HCT116 (cell line): ENCODE measurements around the gene PRPH. TPM values are rescaled to one million over a fixed set of nuclear protein-coding genes. Genes with fewer than 3 reads are reported as not detected.
"Not testable (repeated sequence)": the region's sequence is repeated elsewhere in the genome, so short reads cannot be mapped to it uniquely, and the experiment has no call there.

Experiments
- ATAC-seq: fragments of 200-7000 bp; cut with Tn5 transposase; 2 replicates; pipeline ENCODE4 v1.9.1; 2020; ENCODE audit warnings: mild to moderate bottlenecking, moderate library complexity
- BruUV-seq: library from RNA; stranded (reverse); fragments of 400-500 nt; replicated peaks from 2 replicates; lab custom pipeline; 2021; lab: Mats Ljungman, UMichigan
- CTCF ChIA-PET: fragments of 300-600 bp; sonication (Branson Sonifier 250); formaldehyde crosslinking; loops from one replicate; lab custom pipeline; 2021; ENCODE audit warnings: antibody characterized with exemption; lab: Charles Lee
- POLR2A ChIA-PET: fragments of 300-600, 350-600 bp; sonication (Branson Sonifier 250); formaldehyde crosslinking; loops from one replicate; lab custom pipeline; 2021; ENCODE audit warnings: antibody characterized with exemption; lab: Charles Lee
- RAD21 ChIA-PET, 2 experiments: fragments of 300-600 bp; sonication (Branson Sonifier 250); formaldehyde crosslinking; loops; one replicate each; lab custom pipeline; 2023; ENCODE audit warnings: low total read pairs in 2 of 2; ENCODE audit not compliant: uncharacterized antibody in 2 of 2, unreplicated experiment in 2 of 2, low non-redundant PET in 1 of 2; lab: Charles Lee
- DNase-seq: peaks from one replicate; pipeline ENCODE4 v3.0.0-alpha.2; 2010; ENCODE audit warnings: low read depth, low spot score
- H2AFZ ChIP-seq: fragments of 200-600 bp; shearing (Covaris generic), sonication (generic); 2 replicates; pipeline ENCODE4 v1.6.1; 2017; ENCODE audit warnings: low read depth, mixed run types, mixed read lengths, antibody characterized with exemption, low read length; ENCODE audit not compliant: poor library complexity, severe bottlenecking
- H3K27ac ChIP-seq: 2 replicates; pipeline ENCODE4 v1.5.1; 2012; ENCODE audit warnings: low read depth, low read length
- H3K27me3 ChIP-seq: fragments of 200-600 bp; sonication (generic); 2 replicates; pipeline ENCODE4 v1.6.1; 2016; ENCODE audit warnings: mixed run types, low read length, mixed read lengths; ENCODE audit not compliant: insufficient read depth
- H3K36me3 ChIP-seq, 2 experiments: fragments of 200-500 bp in 1 of 2; fragments of 200-600 bp in 1 of 2; sonication (Bioruptor generic) in 1 of 2; sonication (generic) in 1 of 2; 2 replicates each; pipeline versions ENCODE4 v1.5.1 to v1.6.1; 2014 to 2016; ENCODE audit warnings: low read length in 2 of 2, inconsistent platforms in 1 of 2, mixed read lengths in 1 of 2, mixed run types in 1 of 2; ENCODE audit not compliant: insufficient read depth in 2 of 2, control insufficient read depth in 1 of 2
- H3K4me1 ChIP-seq, 2 experiments: fragments of 200-600 bp in 1 of 2; sonication (generic) in 1 of 2; 2 replicates each; pipeline versions ENCODE4 v1.5.1 to v1.6.1; 2012 to 2017; ENCODE audit warnings: low read length in 2 of 2, inconsistent platforms in 1 of 2, mild to moderate bottlenecking in 1 of 2, mixed read lengths in 1 of 2, mixed run types in 1 of 2, moderate library complexity in 1 of 2; ENCODE audit not compliant: insufficient read depth in 2 of 2, control insufficient read depth in 1 of 2
- H3K4me2 ChIP-seq: fragments of 200-600 bp; sonication (generic); 2 replicates; pipeline ENCODE4 v1.6.1; 2017; ENCODE audit warnings: mixed run types, low read length, mixed read lengths
- H3K4me3 ChIP-seq, 2 experiments: fragments of 200-600 bp in 1 of 2; sonication (generic) in 1 of 2; replicated peaks in 1 of 2; 2 replicates each; pipeline ENCODE4 v1.5.1; 2011 to 2016; ENCODE audit warnings: low read length in 2 of 2, control low read depth in 1 of 2, low read depth in 1 of 2, mild to moderate bottlenecking in 1 of 2, mixed read lengths in 1 of 2, mixed run types in 1 of 2
- H3K79me2 ChIP-seq: fragments of 200-600 bp; sonication (generic); 2 replicates; pipeline ENCODE4 v1.6.1; 2017; ENCODE audit warnings: mild to moderate bottlenecking, mixed run types, low read length, moderate library complexity, mixed read lengths; ENCODE audit not compliant: insufficient read depth
- H3K9ac ChIP-seq: fragments of 200-600 bp; sonication (generic); 2 replicates; pipeline ENCODE4 v1.6.1; 2016; ENCODE audit warnings: low read length, mixed read lengths
- H3K9me2 ChIP-seq: fragments of 200-600 bp; sonication (generic), shearing (Covaris generic); 2 replicates; pipeline ENCODE4 v1.6.1; 2017; ENCODE audit warnings: mixed run types, mild to moderate bottlenecking, moderate library complexity; ENCODE audit not compliant: insufficient read depth
- H3K9me3 ChIP-seq, 2 experiments: fragments of 200-500 bp in 1 of 2; fragments of 200-600 bp in 1 of 2; sonication (Bioruptor generic) in 1 of 2; sonication (generic) in 1 of 2; 2 replicates each; pipeline ENCODE4 v1.6.1; 2014 to 2017; ENCODE audit warnings: low read length in 2 of 2, mixed read lengths in 2 of 2, inconsistent platforms in 1 of 2, low read depth in 1 of 2, mild to moderate bottlenecking in 1 of 2, mixed run types in 1 of 2, moderate library complexity in 1 of 2; ENCODE audit not compliant: control insufficient read depth in 1 of 2, insufficient read depth in 1 of 2
- H4K20me1 ChIP-seq: fragments of 200-600 bp; sonication (generic), shearing (Covaris generic); 2 replicates; pipeline ENCODE4 v1.6.1; 2017; ENCODE audit warnings: mixed run types, mild to moderate bottlenecking, moderate library complexity; ENCODE audit not compliant: insufficient read depth
- CBX3 ChIP-seq: IDR thresholded peaks from 2 replicates; pipeline ENCODE4 v1.6.1; 2012; ENCODE audit warnings: low read depth
- CEBPB ChIP-seq: IDR thresholded peaks from 2 replicates; pipeline ENCODE4 v1.6.1; 2012; ENCODE audit warnings: low read depth
- EZH2 ChIP-seq: fragments of 200-600 bp; sonication (generic); IDR thresholded peaks from 2 replicates; pipeline ENCODE4 v1.6.1; 2017; ENCODE audit warnings: antibody characterized with exemption, mixed run types
- RAD21 ChIP-seq: IDR thresholded peaks from 2 replicates; pipeline ENCODE4 v1.6.1; 2012; ENCODE audit warnings: low read depth, mild to moderate bottlenecking
- SP1 ChIP-seq: IDR thresholded peaks from 2 replicates; pipeline ENCODE4 v1.6.1; 2012; ENCODE audit warnings: low read depth
- SRF ChIP-seq: IDR thresholded peaks from 2 replicates; pipeline ENCODE4 v1.6.1; 2012; ENCODE audit warnings: low read depth
- YY1 ChIP-seq: IDR thresholded peaks from 2 replicates; pipeline ENCODE4 v1.6.1; 2011; ENCODE audit warnings: low read length, low read depth, moderate library complexity, mild to moderate bottlenecking; ENCODE audit not compliant: insufficient replicate concordance; ENCODE audit errors: extremely low read depth
- ZFX ChIP-seq: fragments of 450-650 bp; IDR thresholded peaks from 2 replicates; pipeline ENCODE4 v1.6.1; 2017
- intact Hi-C: fragments of 100-400 bp; cut with micrococcal nuclease; formaldehyde crosslinking; loops from 2 replicates; pipeline ENCODE4 v1.10.0; 2022
- total RNA-seq: library from RNA; stranded (reverse); gene quantifications from one replicate; pipeline ENCODE4 v1.2.1, GENCODE V29; 2021; ENCODE audit not compliant: unreplicated experiment

Gene PRPH
- total RNA-seq, 1 experiment from 2014 or later: 6.7 TPM

GRCh38 chr12:49333778-49334177 is 38.8 kb downstream of the PRPH start:
- RAD21 ChIA-PET, H3K4me3 ChIP-seq, H3K9ac ChIP-seq, H3K27me3 ChIP-seq, H3K9me2 ChIP-seq, H4K20me1 ChIP-seq, BruUV-seq, H3K9me3 ChIP-seq, H2AFZ ChIP-seq, H3K27ac ChIP-seq, intact Hi-C loops, H3K4me2 ChIP-seq, DNase-seq, ATAC-seq, H3K79me2 ChIP-seq: not testable (repeated sequence)
- POLR2A ChIA-PET: interaction anchor here (1.0 to 1.3 kb wide), 2 partner anchors 10 to 37 kb away, joined by 3 to 5 read pairs; no protein-coding TSS in a partner anchor
- H3K36me3 ChIP-seq: peaks cover 2 to 14% of the 10 kb centered on the region in 2 experiments; a peak in 2 of 4 replicates
- H3K4me1 ChIP-seq: peaks cover 5 to 30% of the 10 kb centered on the region in 2 experiments; a peak in 3 of 4 replicates
- CTCF ChIA-PET: interaction anchor here (2.8 to 3.5 kb wide), 2 partner anchors 8 to 181 kb away, joined by 29 to 45 read pairs; no protein-coding TSS in a partner anchor

- no peaks in the 10 kb centered on the region for H3K79me2 ChIP-seq
- POLR2A ChIA-PET: interaction anchor here (1.3 to 1.4 kb wide), 2 partner anchors 9 to 12 kb away, joined by 3 to 5 read pairs; partner anchors contain the start of gene TROAP
- intact Hi-C loops: no loop called here
- TF ChIP-seq CBX3 (no peak), ZFX (no peak), EZH2 (no peak), CEBPB (no peak), SRF (no peak), YY1 (no peak), SP1 (no peak), RAD21 (no peak)
- H4K20me1 ChIP-seq: no peaks in the 10 kb centered on the region
- CTCF ChIA-PET: interaction anchor here (1.2 to 3.5 kb wide), 2 partner anchors 8 to 11 kb away, joined by 3 to 45 read pairs; partner anchors contain the start of gene TROAP
- no peak overlapping the region for H2AFZ ChIP-seq
- no peaks in the 10 kb centered on the region for H3K9me3 ChIP-seq
- DNase-seq (no peak), ATAC-seq (no peak)
- H3K4me1 ChIP-seq: peaks cover 7 to 35% of the 10 kb centered on the region in 2 experiments
- H3K4me3 ChIP-seq: no peak overlapping the region
- H3K4me2 ChIP-seq: no peak overlapping the region
- H3K27me3 ChIP-seq: no peaks in the 10 kb centered on the region
- H3K9me2 ChIP-seq: no peaks in the 10 kb centered on the region
- peaks cover 2 to 14% of the 10 kb centered on the region in 2 experiments; a peak in 2 of 4 replicates for H3K36me3 ChIP-seq
- no peak overlapping the region for H3K9ac ChIP-seq
- no peak overlapping the region for H3K27ac ChIP-seq
- no TSS peak for BruUV-seq
- RAD21 ChIA-PET: no interaction called here
Measured at GRCh38 chr12:49334226-49334625, 39.3 kb downstream of the PRPH start.
